BE2C (cell line): Measurements from ENCODE around the gene LRRFIP1.

ENCODE experiments used
- DNase-seq: peaks from one replicate; pipeline ENCODE4 v3.0.0-alpha.2; 2020
- H3K27me3 ChIP-seq: fragments of 250-450 bp; sonication (Bioruptor Pico); 2 replicates; pipeline ENCODE4 v1.5.1; 2020; ENCODE audit warnings: mild to moderate bottlenecking
- H3K36me3 ChIP-seq: fragments of 250-450 bp; sonication (Bioruptor Pico); 2 replicates; pipeline ENCODE4 v1.5.1; 2020; ENCODE audit warnings: mild to moderate bottlenecking
- H3K4me1 ChIP-seq: fragments of 250-450 bp; sonication (Bioruptor Pico); 2 replicates; pipeline ENCODE4 v1.5.1; 2020
- H3K4me3 ChIP-seq: 2 replicates; pipeline ENCODE4 v1.5.1; 2011; ENCODE audit warnings: low read depth, low read length
- H3K9me3 ChIP-seq: fragments of 250-450 bp; sonication (Bioruptor Pico); 2 replicates; pipeline ENCODE4 v1.5.1; 2020
- TF ChIP-seq, protein P1 (sequence below): IDR thresholded peaks from 2 replicates; pipeline ENCODE4 v1.5.1; 2012; ENCODE audit warnings: mild to moderate bottlenecking, low read depth, low read length

The LRRFIP1 gene

DNA sequence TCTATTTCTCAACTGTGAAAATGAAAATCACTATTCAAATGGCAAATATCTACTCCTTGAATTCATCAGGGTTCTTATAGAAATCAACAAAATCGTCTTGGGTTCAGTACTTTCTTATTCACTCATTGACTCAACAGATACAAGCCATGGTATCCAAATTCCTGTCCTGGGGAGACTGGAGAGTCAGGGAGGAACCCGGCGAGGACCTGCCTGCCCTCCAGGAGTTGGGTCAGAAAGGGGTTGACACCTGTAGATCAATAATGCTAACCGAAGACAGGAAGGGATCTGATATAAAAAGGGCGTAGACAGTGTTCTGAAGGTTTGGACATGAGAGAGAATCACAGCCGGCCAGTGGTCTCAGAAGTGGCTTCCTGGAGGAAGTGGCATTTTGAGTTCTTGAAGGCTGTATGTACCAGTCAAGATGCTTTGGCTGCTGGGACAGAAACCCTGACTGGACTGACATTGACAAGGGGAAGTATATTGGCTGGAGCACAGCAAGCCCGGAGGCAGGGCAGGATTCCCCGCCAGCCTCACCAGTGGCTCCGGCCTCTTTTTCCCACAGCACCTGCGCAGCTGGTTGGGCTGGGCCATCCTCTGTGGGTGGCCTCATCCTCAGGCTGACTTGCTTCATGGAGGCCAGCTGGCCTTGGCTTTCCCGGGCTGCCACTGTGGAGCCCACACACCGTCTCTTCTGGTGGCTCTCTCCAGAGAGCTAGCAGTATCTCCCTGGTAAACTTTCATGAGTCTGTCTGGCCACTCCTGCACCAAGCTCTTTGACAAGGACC is 3.0 kb downstream of the LRRFIP1 start:
- Histone ChIP-seq H3K4me1 (no peaks in the 10 kb centered on the region), H3K27me3 (peaks cover 7% of the 10 kb centered on the region), H3K9me3 (no peaks in the 10 kb centered on the region), H3K4me3 (no peak overlapping the region), H3K36me3 (no peaks in the 10 kb centered on the region)
- TF ChIP-seq, protein P1, sequence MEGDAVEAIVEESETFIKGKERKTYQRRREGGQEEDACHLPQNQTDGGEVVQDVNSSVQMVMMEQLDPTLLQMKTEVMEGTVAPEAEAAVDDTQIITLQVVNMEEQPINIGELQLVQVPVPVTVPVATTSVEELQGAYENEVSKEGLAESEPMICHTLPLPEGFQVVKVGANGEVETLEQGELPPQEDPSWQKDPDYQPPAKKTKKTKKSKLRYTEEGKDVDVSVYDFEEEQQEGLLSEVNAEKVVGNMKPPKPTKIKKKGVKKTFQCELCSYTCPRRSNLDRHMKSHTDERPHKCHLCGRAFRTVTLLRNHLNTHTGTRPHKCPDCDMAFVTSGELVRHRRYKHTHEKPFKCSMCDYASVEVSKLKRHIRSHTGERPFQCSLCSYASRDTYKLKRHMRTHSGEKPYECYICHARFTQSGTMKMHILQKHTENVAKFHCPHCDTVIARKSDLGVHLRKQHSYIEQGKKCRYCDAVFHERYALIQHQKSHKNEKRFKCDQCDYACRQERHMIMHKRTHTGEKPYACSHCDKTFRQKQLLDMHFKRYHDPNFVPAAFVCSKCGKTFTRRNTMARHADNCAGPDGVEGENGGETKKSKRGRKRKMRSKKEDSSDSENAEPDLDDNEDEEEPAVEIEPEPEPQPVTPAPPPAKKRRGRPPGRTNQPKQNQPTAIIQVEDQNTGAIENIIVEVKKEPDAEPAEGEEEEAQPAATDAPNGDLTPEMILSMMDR = no peak
- no peak for DNase-seq

GRCh38 chr2:237631007-237631785 is 3.8 kb downstream of the LRRFIP1 start:
- no peaks in the 10 kb centered on the region for H3K36me3 ChIP-seq
- no peaks in the 10 kb centered on the region for H3K4me1 ChIP-seq
- DNase-seq = no peak
- H3K9me3 ChIP-seq = no peaks in the 10 kb centered on the region
- TF ChIP-seq, protein P1 = no peak
- peaks cover 7% of the 10 kb centered on the region for H3K27me3 ChIP-seq
- no peak overlapping the region for H3K4me3 ChIP-seq

DNA sequence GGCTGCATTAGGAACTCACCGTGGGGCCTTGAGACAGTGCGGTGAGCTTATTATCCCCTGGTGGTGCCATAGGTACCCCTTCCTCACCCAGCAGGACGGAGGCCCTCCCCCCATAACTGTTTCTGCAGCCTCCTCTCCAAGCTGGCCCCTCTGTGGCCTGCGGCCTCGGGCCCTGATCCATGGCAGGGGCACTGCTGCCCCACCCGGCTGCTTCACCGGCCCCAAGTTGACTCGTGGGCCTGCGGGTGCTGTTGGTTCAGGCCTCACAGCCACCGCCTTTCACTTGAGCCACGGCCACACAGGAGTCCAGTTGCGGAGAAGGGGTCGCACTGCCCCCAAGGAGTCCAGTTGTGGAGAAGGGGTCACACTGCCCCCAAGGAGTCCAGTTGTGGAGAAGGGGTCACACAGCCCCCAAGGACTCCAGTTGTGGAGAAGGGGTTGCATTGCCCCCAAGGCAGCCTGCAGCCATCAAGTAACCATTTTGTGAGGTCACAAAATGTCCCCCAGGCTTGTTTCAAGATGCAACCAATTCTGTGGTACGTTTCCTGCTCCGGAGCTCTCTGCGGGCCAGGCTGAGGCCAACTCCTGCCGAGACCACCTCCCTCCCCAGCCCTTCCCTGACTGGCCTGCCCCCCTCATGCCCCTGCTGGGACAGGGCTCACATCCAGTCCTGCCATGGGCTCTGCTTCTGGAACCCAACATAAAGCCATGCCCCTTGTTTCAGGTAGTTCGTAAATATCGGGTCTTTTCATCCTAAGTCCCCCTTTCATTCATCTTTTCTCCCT is 4.6 kb downstream of the LRRFIP1 start:
- Histone ChIP-seq H3K36me3 (no peaks in the 10 kb centered on the region), H3K27me3 (peaks cover 7% of the 10 kb centered on the region), H3K4me3 (no peak overlapping the region), H3K4me1 (no peaks in the 10 kb centered on the region), H3K9me3 (no peaks in the 10 kb centered on the region)
- TF ChIP-seq, protein P1 = no peak
- no peak for DNase-seq

DNA sequence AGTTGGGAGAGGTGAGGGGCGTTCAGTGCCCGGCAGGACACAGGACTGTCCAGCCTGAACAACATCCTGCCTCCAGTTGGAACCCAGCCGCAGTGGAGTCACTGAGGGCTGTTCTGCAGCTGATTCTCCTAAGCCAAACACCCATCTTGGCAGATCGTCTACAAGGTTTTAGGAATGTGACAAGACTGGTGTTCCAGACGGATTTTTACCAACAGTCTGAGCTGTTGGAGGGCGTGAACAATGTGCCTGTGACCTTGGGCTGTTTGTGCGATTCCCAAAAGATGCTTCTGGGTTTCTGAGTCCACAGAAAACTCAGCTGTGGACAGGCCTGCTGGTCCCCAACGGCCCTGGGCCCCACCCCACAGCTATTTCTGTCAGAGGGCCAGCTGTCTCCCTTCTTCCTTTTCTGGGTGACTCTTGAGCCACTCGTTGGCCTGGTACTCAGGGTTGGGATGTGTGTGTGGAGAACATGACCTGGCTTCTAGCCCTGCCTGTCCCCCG is 5.7 kb downstream of the LRRFIP1 start:
- no peaks in the 10 kb centered on the region for H3K36me3 ChIP-seq
- TF ChIP-seq, protein P1 = no peak
- H3K4me1 ChIP-seq = no peaks in the 10 kb centered on the region
- H3K4me3 ChIP-seq = no peak overlapping the region
- no peaks in the 10 kb centered on the region for H3K9me3 ChIP-seq
- peaks cover under 1% of the 10 kb centered on the region; the same call in 1 of the 2 replicates for H3K27me3 ChIP-seq
- no peak for DNase-seq

- TF ChIP-seq, protein P1 = no peak
- H3K4me3 ChIP-seq = no peak overlapping the region
- no peak for DNase-seq
- H3K27me3 ChIP-seq = no peaks in the 10 kb centered on the region
- no peaks in the 10 kb centered on the region for H3K4me1 ChIP-seq
- no peaks in the 10 kb centered on the region for H3K9me3 ChIP-seq
- H3K36me3 ChIP-seq = no peaks in the 10 kb centered on the region
Observed at GRCh38 chr2:237636578-237636977, 9.2 kb downstream of the LRRFIP1 start.
